Ishikawa (cell line): ENCODE data around the gene KIAA1549.

ENCODE experiments used
- CEBPB ChIP-seq: IDR thresholded peaks from 2 replicates; pipeline ENCODE4 v1.6.1; 2012
- CREB1 ChIP-seq: IDR thresholded peaks from 2 replicates; pipeline ENCODE4 v1.6.1; 2012; ENCODE audit warnings: low read depth
- EGR1 ChIP-seq: IDR thresholded peaks from 2 replicates; pipeline ENCODE4 v1.6.1; 2012
- EP300 ChIP-seq: IDR thresholded peaks from 2 replicates; pipeline ENCODE4 v1.6.1; 2012; ENCODE audit warnings: borderline replicate concordance
- FOXM1 ChIP-seq: IDR thresholded peaks from 2 replicates; pipeline ENCODE4 v1.6.1; 2012; ENCODE audit warnings: low read depth, borderline replicate concordance
- NFIC ChIP-seq: IDR thresholded peaks from 2 replicates; pipeline ENCODE4 v1.6.1; 2012
- RAD21 ChIP-seq: IDR thresholded peaks from 2 replicates; pipeline ENCODE4 v1.6.1; 2012; ENCODE audit warnings: low read depth
- TAF1 ChIP-seq: IDR thresholded peaks from 2 replicates; pipeline ENCODE4 v1.6.1; 2012; ENCODE audit warnings: low read depth, mild to moderate bottlenecking
- TCF12 ChIP-seq: IDR thresholded peaks from 2 replicates; pipeline ENCODE4 v1.6.1; 2012; ENCODE audit warnings: low read depth
- TEAD4 ChIP-seq: IDR thresholded peaks from 2 replicates; pipeline ENCODE4 v1.6.1; 2012
- YY1 ChIP-seq: IDR thresholded peaks from 2 replicates; pipeline ENCODE4 v1.6.1; 2012; ENCODE audit warnings: low read depth
- ZBTB7A ChIP-seq: IDR thresholded peaks from 2 replicates; pipeline ENCODE4 v1.6.1; 2012; ENCODE audit warnings: low read depth
- TF ChIP-seq, protein P1 (sequence below): IDR thresholded peaks from 2 replicates; pipeline ENCODE4 v1.6.1; 2012; ENCODE audit warnings: low read depth, mild to moderate bottlenecking
- TF ChIP-seq, protein P2 (sequence below): IDR thresholded peaks from 2 replicates; pipeline ENCODE4 v1.6.1; 2012
- TF ChIP-seq, protein P3 (sequence below): IDR thresholded peaks from 2 replicates; pipeline ENCODE4 v1.6.1; 2012

The KIAA1549 gene

DNA sequence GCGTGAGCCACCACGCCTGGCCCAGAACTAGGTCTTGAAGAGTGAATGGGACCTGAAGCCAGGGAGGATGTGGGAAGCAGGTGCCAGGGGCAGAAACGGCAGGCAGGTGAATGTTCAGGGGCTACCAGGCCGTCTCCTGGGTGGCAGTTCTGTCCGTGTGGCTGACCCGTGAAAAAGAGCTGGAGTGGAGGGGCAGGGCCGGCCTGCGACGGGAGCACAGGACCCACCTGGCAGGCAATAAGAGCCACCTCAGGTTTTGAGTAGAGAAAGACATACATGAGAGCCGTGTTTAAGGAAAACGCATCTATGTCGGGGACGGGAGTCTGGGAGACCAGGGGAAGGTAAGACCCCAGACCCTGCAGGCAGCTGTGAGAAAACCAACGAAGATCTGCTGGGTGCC is 112.5 kb downstream of the KIAA1549 start:
- no peak for TF ChIP-seq EP300

DNA sequence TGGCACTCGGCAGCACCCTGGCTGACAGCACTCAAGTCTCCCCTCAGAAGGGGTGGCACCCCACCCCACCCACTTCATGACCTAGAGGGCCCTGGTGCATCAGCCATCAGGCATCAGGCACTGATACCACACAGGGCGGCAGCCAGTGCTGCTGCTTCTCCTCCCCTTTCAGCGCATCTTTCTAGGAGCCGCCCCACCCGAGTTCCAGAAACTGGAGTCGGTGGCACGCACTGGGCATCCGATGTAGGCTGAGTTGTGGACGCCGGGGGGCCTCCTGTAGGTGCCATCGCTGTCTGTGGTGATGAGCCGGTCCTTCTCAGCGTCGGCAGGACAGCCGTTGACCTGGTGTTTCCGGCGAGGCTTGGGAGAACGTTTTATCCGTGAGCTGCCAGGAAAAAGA is 113.4 kb downstream of the KIAA1549 start:
- TF ChIP-seq, protein P1, sequence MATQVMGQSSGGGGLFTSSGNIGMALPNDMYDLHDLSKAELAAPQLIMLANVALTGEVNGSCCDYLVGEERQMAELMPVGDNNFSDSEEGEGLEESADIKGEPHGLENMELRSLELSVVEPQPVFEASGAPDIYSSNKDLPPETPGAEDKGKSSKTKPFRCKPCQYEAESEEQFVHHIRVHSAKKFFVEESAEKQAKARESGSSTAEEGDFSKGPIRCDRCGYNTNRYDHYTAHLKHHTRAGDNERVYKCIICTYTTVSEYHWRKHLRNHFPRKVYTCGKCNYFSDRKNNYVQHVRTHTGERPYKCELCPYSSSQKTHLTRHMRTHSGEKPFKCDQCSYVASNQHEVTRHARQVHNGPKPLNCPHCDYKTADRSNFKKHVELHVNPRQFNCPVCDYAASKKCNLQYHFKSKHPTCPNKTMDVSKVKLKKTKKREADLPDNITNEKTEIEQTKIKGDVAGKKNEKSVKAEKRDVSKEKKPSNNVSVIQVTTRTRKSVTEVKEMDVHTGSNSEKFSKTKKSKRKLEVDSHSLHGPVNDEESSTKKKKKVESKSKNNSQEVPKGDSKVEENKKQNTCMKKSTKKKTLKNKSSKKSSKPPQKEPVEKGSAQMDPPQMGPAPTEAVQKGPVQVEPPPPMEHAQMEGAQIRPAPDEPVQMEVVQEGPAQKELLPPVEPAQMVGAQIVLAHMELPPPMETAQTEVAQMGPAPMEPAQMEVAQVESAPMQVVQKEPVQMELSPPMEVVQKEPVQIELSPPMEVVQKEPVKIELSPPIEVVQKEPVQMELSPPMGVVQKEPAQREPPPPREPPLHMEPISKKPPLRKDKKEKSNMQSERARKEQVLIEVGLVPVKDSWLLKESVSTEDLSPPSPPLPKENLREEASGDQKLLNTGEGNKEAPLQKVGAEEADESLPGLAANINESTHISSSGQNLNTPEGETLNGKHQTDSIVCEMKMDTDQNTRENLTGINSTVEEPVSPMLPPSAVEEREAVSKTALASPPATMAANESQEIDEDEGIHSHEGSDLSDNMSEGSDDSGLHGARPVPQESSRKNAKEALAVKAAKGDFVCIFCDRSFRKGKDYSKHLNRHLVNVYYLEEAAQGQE, result no peak
- TF ChIP-seq EP300 (no peak), TCF12 (no peak), ZBTB7A (no peak), CEBPB (no peak)

DNA sequence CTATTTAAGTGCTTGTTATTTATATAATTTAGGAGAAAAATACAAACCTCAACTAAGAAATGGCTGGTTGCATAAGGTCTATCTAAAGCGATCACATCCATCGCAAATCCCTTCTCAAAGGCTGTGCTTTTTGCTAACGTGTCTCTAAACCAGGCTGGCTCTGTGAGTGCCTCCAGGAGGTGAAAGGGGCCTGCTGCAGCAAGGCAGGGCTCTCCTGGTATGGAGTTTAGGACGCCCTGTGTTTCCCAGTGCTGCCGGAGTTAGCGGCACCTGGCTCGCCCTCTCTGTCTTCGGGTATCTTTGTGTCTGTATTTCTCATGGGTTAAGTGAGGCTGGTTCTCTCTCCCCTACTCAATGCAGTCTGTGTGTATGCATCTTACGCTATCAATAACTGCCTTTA is 114.8 kb downstream of the KIAA1549 start:
- TF ChIP-seq, protein P2, sequence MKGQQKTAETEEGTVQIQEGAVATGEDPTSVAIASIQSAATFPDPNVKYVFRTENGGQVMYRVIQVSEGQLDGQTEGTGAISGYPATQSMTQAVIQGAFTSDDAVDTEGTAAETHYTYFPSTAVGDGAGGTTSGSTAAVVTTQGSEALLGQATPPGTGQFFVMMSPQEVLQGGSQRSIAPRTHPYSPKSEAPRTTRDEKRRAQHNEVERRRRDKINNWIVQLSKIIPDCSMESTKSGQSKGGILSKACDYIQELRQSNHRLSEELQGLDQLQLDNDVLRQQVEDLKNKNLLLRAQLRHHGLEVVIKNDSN, result no peak
- TF ChIP-seq, protein P3, sequence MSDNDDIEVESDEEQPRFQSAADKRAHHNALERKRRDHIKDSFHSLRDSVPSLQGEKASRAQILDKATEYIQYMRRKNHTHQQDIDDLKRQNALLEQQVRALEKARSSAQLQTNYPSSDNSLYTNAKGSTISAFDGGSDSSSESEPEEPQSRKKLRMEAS, result no peak
- no peak for TF ChIP-seq EP300
- TF ChIP-seq FOXM1, result no peak
- TF ChIP-seq RAD21, result no peak
- no peak for TF ChIP-seq EGR1
- no peak for TF ChIP-seq TCF12

DNA sequence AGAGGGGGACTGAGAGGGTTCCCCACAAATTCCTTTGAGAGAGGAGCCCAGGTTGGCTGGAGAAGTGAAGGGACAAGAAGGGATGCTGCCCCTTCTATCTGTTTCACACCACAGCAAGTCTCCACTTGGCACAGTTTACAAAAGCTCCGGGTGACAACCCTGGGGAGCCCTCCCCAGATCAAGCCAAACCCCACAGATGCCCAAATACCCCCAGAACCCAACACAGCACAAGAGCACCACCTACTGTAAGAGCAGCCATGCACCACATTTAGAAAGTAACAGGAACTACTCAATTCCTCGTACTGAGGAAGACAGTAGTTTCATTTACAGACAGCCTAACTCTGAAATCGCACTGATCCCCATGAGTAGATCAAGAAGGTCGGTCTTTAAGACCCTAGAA is 115.3 kb downstream of the KIAA1549 start:
- TF ChIP-seq RAD21, result peak; percentile 67
- TF ChIP-seq NFIC, result no peak
- TF ChIP-seq CEBPB, result no peak
- no peak for TF ChIP-seq FOXM1
- TF ChIP-seq TEAD4, result no peak
- TF ChIP-seq, protein P2, result no peak
- no peak for TF ChIP-seq EGR1

DNA sequence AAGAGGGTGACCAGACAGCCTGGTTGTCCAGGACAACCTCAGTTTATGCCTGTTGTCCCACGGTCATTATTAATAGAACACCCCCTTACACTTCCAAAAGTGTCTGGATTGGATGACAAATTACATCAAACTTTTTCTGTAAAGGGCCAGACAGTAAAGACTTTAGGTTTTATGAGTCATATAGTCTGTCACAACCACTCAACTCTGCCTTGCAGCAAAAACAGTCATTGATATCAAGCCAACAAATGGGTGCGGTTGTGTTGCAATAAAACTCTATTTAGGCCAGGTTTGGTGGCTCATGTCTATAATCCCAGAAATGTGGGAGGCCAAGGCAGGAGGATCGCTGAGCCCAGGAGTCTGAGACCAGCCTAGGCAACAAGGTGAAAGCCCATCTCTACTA is 116.5 kb downstream of the KIAA1549 start:
- TF ChIP-seq TCF12 (no peak), CEBPB (peak; percentile 36; the same call in 1 of the 2 replicates)

DNA sequence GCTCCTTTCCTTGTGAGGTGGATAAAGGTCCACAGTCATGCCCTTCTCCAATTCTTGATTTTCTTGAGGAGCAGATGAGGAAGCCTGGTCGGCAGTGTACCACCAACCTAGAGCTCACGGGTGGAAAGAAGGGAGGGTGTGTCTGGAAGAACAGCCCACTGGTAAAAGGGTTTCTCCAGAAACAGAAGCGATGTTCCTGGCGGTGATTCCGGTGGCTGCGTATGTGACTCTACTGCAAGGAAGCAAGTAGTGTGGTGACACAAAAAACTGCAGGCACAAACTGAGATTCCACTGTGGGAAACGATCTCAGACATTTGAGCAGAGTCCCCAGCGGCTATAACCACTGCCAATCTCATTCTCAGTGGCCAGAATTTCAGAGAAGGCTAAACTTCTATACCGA is 117.3 kb downstream of the KIAA1549 start:
- TF ChIP-seq NFIC (no peak), YY1 (no peak), EGR1 (no peak), FOXM1 (no peak), EP300 (no peak), TAF1 (no peak), CREB1 (no peak), TCF12 (no peak), ZBTB7A (no peak), TEAD4 (no peak), RAD21 (no peak), CEBPB (no peak)
- TF ChIP-seq, protein P2, result no peak
- TF ChIP-seq, protein P1, result no peak
- TF ChIP-seq, protein P3, result no peak

DNA sequence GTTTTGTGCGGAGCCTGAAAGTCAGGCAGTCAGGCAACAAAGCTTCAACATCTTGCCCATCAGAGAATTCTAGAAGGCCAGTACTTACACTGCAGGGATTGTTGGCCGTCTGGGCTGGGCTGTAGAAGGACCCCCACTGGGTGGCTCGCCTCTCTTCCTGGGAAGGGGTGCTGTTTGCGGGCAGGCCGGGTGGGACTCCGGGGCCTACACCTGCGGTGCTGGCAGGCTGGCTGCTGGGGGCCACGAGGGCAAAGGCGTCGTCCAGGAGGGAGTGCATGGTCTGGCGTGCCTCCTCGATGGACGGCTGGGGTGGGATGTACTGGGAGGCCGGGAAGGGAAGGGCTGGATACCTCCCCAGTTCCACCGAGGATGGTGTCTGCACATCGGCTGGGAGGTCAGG is 120.1 kb downstream of the KIAA1549 start:
- TF ChIP-seq EGR1 (no peak), TAF1 (no peak), EP300 (no peak), RAD21 (no peak), FOXM1 (no peak)
